Gastrocnemius medialis (tissue), 4 donors: ENCODE data around the gene OR10A3.

ENCODE experiments used
- POLR2A ChIP-seq, 2 donors: fragments of 450-650 bp; IDR thresholded peaks; one replicate each; pipeline ENCODE4 v1.6.1; 2017; ENCODE audit warnings: antibody characterized with exemption in 2 of 2, mild to moderate bottlenecking in 2 of 2, moderate library complexity in 2 of 2
- TF ChIP-seq, protein P1 (sequence below), 5 experiments: fragments of 450-650 bp in 3 of 5; fragments of 200-600 bp in 2 of 5; sonication (generic) in 2 of 5; IDR thresholded peaks in 4 of 5; conservative IDR thresholded peaks in 1 of 5; 1 replicate in 4 of 5; 2 replicates in 1 of 5; pipeline ENCODE4 v1.5.1; 2016 to 2019; ENCODE audit warnings: antibody characterized with exemption in 5 of 5, mild to moderate bottlenecking in 3 of 5, moderate library complexity in 3 of 5

DNA sequence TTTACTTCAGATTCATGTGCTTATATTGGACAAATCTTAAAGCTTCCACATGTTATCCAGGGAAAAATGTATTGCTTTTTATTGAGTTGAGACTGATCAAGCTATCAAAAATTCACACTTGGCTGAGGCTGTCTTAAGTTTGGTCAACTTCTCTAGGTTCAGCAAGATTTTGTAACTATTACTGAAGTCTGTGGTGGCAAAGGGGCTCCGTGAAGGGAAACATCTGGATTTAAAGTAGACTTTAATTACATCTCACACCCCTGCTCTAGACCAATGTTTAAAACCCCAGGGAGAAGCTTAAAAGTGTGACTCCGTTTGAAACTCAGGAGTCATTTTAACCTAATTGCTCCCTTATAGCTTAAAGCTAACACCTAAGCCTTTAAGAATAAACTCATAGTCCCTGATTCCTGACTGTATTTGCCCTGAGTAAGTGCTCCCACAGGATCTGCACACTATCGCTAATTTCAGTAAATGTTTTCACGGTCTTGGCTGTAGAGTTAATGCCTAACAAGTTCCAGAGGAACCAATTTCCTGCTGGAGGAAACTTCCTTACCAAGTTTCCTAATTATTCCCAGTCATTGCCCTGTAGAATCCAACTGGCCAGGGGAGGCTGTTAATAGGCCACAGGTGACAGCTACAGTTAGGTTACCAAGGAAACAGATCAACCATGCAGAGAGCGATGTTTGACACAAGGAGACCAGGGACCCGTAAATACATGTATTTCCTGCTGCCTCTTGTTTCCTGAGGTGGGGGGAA, 50.9 kb downstream of the OR10A3 start:
- TF ChIP-seq, protein P1, sequence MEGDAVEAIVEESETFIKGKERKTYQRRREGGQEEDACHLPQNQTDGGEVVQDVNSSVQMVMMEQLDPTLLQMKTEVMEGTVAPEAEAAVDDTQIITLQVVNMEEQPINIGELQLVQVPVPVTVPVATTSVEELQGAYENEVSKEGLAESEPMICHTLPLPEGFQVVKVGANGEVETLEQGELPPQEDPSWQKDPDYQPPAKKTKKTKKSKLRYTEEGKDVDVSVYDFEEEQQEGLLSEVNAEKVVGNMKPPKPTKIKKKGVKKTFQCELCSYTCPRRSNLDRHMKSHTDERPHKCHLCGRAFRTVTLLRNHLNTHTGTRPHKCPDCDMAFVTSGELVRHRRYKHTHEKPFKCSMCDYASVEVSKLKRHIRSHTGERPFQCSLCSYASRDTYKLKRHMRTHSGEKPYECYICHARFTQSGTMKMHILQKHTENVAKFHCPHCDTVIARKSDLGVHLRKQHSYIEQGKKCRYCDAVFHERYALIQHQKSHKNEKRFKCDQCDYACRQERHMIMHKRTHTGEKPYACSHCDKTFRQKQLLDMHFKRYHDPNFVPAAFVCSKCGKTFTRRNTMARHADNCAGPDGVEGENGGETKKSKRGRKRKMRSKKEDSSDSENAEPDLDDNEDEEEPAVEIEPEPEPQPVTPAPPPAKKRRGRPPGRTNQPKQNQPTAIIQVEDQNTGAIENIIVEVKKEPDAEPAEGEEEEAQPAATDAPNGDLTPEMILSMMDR (IDR thresholded peaks at IDR 0.05 in 4 of 5, conservative IDR thresholded peaks at IDR 0.05 in 1 of 5) = no peak
- no peak for TF ChIP-seq POLR2A (IDR thresholded peaks at IDR 0.05)
